H1 (cell line): ENCODE results near the gene SNHG17. TPM values are rescaled to one million over a fixed set of nuclear protein-coding genes. Genes with fewer than 3 reads are reported as not detected.

Experiments
- CTCF ChIA-PET: fragments of 300-600 bp; sonication (Branson Sonifier 250); formaldehyde crosslinking; loops from one replicate; lab custom pipeline; 2021; ENCODE audit not compliant: partially characterized antibody; lab: Charles Lee
- POLR2A ChIA-PET: fragments of 300-600 bp; sonication (Branson Sonifier 250); formaldehyde crosslinking; loops from one replicate; lab custom pipeline; 2021; ENCODE audit warnings: inconsistent platforms; ENCODE audit not compliant: partially characterized antibody; lab: Charles Lee
- DNase-seq, 2 experiments: peaks; one replicate each; pipeline versions ENCODE4 v3.0.0 to v3.0.0-alpha.2; 2010 to 2022; ENCODE audit warnings: low spot score in 2 of 2, low read depth in 1 of 2, mixed read lengths in 1 of 2
- FAIRE-seq: peaks from 2 replicates; lab custom pipeline; 2011; peaks lifted over from hg19 to GRCh38; lab: Jason Lieb, UNC
- H2AFZ ChIP-seq: 2 replicates; pipeline ENCODE4 v1.8.1; 2012; ENCODE audit warnings: low read length, inconsistent platforms
- H2AK5ac ChIP-seq: 2 replicates; pipeline ENCODE4 v1.6.1; 2013; ENCODE audit warnings: low read depth, low read length
- H2BK120ac ChIP-seq: replicated peaks from 2 replicates; pipeline ENCODE3; 2013; ENCODE audit warnings: low read depth, low read length, inconsistent platforms
- H2BK12ac ChIP-seq: 2 replicates; pipeline ENCODE4 v1.6.1; 2013; ENCODE audit warnings: low read depth, low read length
- H2BK15ac ChIP-seq: 2 replicates; pipeline ENCODE4 v1.6.1; 2013; ENCODE audit warnings: low read length
- H2BK20ac ChIP-seq: 2 replicates; pipeline ENCODE4 v1.6.1; 2013; ENCODE audit warnings: low read length
- H2BK5ac ChIP-seq: 2 replicates; pipeline ENCODE4 v1.6.1; 2013; ENCODE audit warnings: low read depth, low read length
- H3K14ac ChIP-seq: 2 replicates; pipeline ENCODE4 v1.6.1; 2013; ENCODE audit warnings: inconsistent platforms; ENCODE audit not compliant: insufficient read length
- H3K18ac ChIP-seq: 2 replicates; pipeline ENCODE4 v1.6.1; 2013; ENCODE audit warnings: low read length; ENCODE audit errors: extremely low read depth
- H3K23ac ChIP-seq: 2 replicates; pipeline ENCODE4 v1.6.1; 2013; ENCODE audit warnings: inconsistent platforms; ENCODE audit not compliant: insufficient read length
- H3K23me2 ChIP-seq: 2 replicates; pipeline ENCODE4 v1.6.1; 2013; ENCODE audit warnings: low read depth, low read length
- H3K27ac ChIP-seq: 2 replicates; pipeline ENCODE4 v1.6.1; 2011; ENCODE audit warnings: low read depth, low read length, inconsistent platforms
- H3K27me3 ChIP-seq, 4 experiments: replicated peaks in 1 of 4; 1 replicate in 1 of 4; 2 replicates in 3 of 4; pipeline versions ENCODE4 v1.6.1 to v1.8.1; 2011 to 2013; ENCODE audit warnings: low read length in 3 of 4, mild to moderate bottlenecking in 3 of 4, inconsistent platforms in 2 of 4, mixed read lengths in 2 of 4, moderate library complexity in 1 of 4; ENCODE audit not compliant: control insufficient read depth in 3 of 4, insufficient read depth in 3 of 4; ENCODE audit errors: extremely low read depth in 1 of 4
- H3K36me3 ChIP-seq, 4 experiments: 2 replicates each; pipeline versions ENCODE4 v1.6.1 to v1.8.1; 2011 to 2013; ENCODE audit warnings: mild to moderate bottlenecking in 4 of 4, low read length in 3 of 4, moderate library complexity in 2 of 4, control low read depth in 1 of 4, inconsistent platforms in 1 of 4; ENCODE audit not compliant: insufficient read depth in 4 of 4, control insufficient read depth in 2 of 4
- H3K4ac ChIP-seq: replicated peaks from 2 replicates; pipeline ENCODE3; 2013; ENCODE audit warnings: low read length, low read depth, mixed read lengths, inconsistent platforms; ENCODE audit not compliant: insufficient read length
- H3K4me1 ChIP-seq, 4 experiments: replicated peaks in 1 of 4; 1 replicate in 1 of 4; 2 replicates in 3 of 4; pipeline versions ENCODE4 v1.6.1 to v1.8.1; 2011 to 2013; ENCODE audit warnings: low read length in 3 of 4, inconsistent platforms in 2 of 4, mixed read lengths in 1 of 4; ENCODE audit not compliant: insufficient read depth in 4 of 4, control insufficient read depth in 3 of 4
- H3K4me2 ChIP-seq, 2 experiments: 2 replicates each; pipeline versions ENCODE4 v1.6.1 to v1.8.1; 2011 to 2013; ENCODE audit warnings: low read depth in 2 of 2, low read length in 2 of 2, control low read depth in 1 of 2, inconsistent platforms in 1 of 2, mild to moderate bottlenecking in 1 of 2; ENCODE audit not compliant: insufficient read depth in 1 of 2
- H3K4me3 ChIP-seq, 4 experiments: fragments of 200-600, 300-600 bp in 1 of 4; sonication (generic), shearing (Covaris generic), sonication (Bioruptor Twin) in 1 of 4; 2 replicates each; pipeline versions ENCODE4 v1.5.1 to v1.8.1; 2011 to 2016; ENCODE audit warnings: low read length in 4 of 4, low read depth in 3 of 4, control low read depth in 2 of 4, inconsistent platforms in 2 of 4, mild to moderate bottlenecking in 2 of 4, mixed read lengths in 1 of 4, moderate library complexity in 1 of 4; ENCODE audit not compliant: insufficient read depth in 2 of 4; ENCODE audit errors: extremely low read depth in 1 of 4
- H3K56ac ChIP-seq: replicated peaks from 2 replicates; pipeline ENCODE3; 2013; ENCODE audit warnings: low read depth, mild to moderate bottlenecking, mixed read lengths, low read length, inconsistent platforms; ENCODE audit not compliant: insufficient read length
- H3K79me1 ChIP-seq: 2 replicates; pipeline ENCODE4 v1.6.1; 2013; ENCODE audit warnings: low read depth, low read length, control low read depth
- H3K79me2 ChIP-seq, 2 experiments: 2 replicates each; pipeline versions ENCODE4 v1.6.1 to v1.8.1; 2012 to 2013; ENCODE audit warnings: low read length in 2 of 2, mild to moderate bottlenecking in 2 of 2, inconsistent platforms in 1 of 2; ENCODE audit not compliant: insufficient read depth in 2 of 2, control insufficient read depth in 1 of 2
- H3K9ac ChIP-seq, 4 experiments: replicated peaks in 1 of 4; 1 replicate in 1 of 4; 2 replicates in 3 of 4; pipeline versions ENCODE4 v1.6.1 to v1.8.1; 2011 to 2013; ENCODE audit warnings: low read depth in 3 of 4, low read length in 3 of 4, control low read depth in 2 of 4, mild to moderate bottlenecking in 2 of 4, moderate library complexity in 2 of 4, inconsistent platforms in 1 of 4; ENCODE audit errors: extremely low read depth in 1 of 4
- H3K9me3 ChIP-seq, 2 experiments: 2 replicates each; pipeline versions ENCODE4 v1.6.1 to v1.8.1; 2012 to 2013; ENCODE audit warnings: mild to moderate bottlenecking in 2 of 2, moderate library complexity in 2 of 2, control low read depth in 1 of 2, inconsistent platforms in 1 of 2, low read depth in 1 of 2, low read length in 1 of 2, mixed read lengths in 1 of 2; ENCODE audit not compliant: insufficient read depth in 2 of 2
- H4K20me1 ChIP-seq, 2 experiments: replicated peaks in 1 of 2; 2 replicates each; pipeline versions ENCODE3 to v1.8.1; 2011 to 2013; ENCODE audit warnings: inconsistent platforms in 2 of 2, low read length in 2 of 2, mild to moderate bottlenecking in 1 of 2; ENCODE audit not compliant: insufficient read depth in 2 of 2, control insufficient read depth in 1 of 2
- H4K5ac ChIP-seq: 2 replicates; pipeline ENCODE4 v1.6.1; 2013; ENCODE audit warnings: low read length, low read depth, mixed read lengths, inconsistent platforms; ENCODE audit not compliant: insufficient read length
- H4K8ac ChIP-seq: 2 replicates; pipeline ENCODE4 v1.8.0; 2013; ENCODE audit warnings: mild to moderate bottlenecking, moderate library complexity, low read length, inconsistent platforms; ENCODE audit not compliant: insufficient read depth; ENCODE audit errors: extremely low read depth
- H4K91ac ChIP-seq: replicated peaks from 2 replicates; pipeline ENCODE3; 2013; ENCODE audit warnings: low read length, mixed read lengths, inconsistent platforms; ENCODE audit not compliant: insufficient read length
- CREB1 ChIP-seq: IDR thresholded peaks from 2 replicates; pipeline ENCODE4 v1.6.1; 2012; ENCODE audit warnings: inconsistent platforms
- PHF8 ChIP-seq: fragments of 200-600 bp; sonication (generic); conservative IDR thresholded peaks from 2 replicates; pipeline ENCODE4 v1.7.1; 2012; ENCODE audit warnings: low read depth, mild to moderate bottlenecking, inconsistent platforms, low read length, moderate library complexity
- ZNF274 ChIP-seq: IDR thresholded peaks from 2 replicates; pipeline ENCODE4 v1.7.0; 2012; ENCODE audit warnings: low read length, borderline replicate concordance; ENCODE audit errors: extremely low read depth
- WGBS, 2 experiments: shearing (Covaris generic) in 1 of 2; methylation state at CpG; one replicate each; pipeline versions ENCODE4 v1.1.6 to v1.1.7; 2013 to 2015; ENCODE audit warnings: low lambda C conversion rate in 2 of 2, mixed read lengths in 2 of 2, inconsistent platforms in 1 of 2, low coverage in 1 of 2, missing lambda C conversion rate in 1 of 2; ENCODE audit not compliant: insufficient replicate concordance in 2 of 2, insufficient coverage in 1 of 2, insufficient read length in 1 of 2; ENCODE audit errors: extremely low coverage in 1 of 2, missing lambda C conversion rate in 1 of 2; 5-methylcytosine and 5-hydroxymethylcytosine counted together
- polyA plus RNA-seq, 7 experiments: library from polyadenylated mRNA; depleted of rRNA in 3 of 7; stranded (reverse) in 5 of 7; unstranded in 2 of 7; fragments of >200 nt in 5 of 7; fragments of 200-250 nt in 2 of 7; gene quantifications; 1 replicate in 5 of 7; 2 replicates in 1 of 7; 4 replicates in 1 of 7; pipeline versions ENCODE4 v1.2.1 to v1.2.3, GENCODE V29; 2011 to 2013; ENCODE audit warnings: missing spikeins in 2 of 7, mixed read lengths in 2 of 7
- total RNA-seq: library from RNA; stranded (reverse); fragmentation: NEBNext Ultra II Directional; extraction: Animal tissue kit (Norgen Biotek cat#: 25700); gene quantifications from 2 replicates; pipeline ENCODE4 v1.2.1, GENCODE V29; 2021

SNHG17 gene
- total and polyA plus RNA-seq, 2 of the 8 experiments (the other 6 are each of a cell fraction or from before 2014, with no cell fraction given): 59.4 to 59.8 TPM

DNA sequence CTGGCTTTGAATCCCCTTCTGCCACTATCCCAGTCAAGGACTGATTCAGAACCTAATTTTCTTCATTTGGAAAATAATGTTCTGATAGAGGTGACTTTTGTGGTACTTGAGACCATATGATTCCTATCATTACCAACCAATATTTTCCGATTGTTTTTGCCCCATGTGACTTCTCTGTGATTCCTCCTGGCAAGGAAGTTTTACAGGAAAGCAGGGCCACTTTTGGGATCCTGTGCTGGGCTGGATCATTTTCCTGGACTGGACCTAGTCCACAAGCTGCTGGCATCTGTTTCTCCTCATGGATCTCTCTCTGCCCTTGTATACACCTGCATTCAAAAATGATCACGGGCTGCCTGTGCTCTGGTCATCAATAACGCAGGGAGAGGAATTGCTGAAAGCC lies 13.9 kb upstream of the SNHG17 start:
- Histone ChIP-seq H3K79me2 (no peaks in the 10 kb centered on the region), H2BK5ac (no peak overlapping the region), H4K5ac (no peak overlapping the region), H3K18ac (no peak overlapping the region), H3K14ac (no peak overlapping the region), H3K27ac (no peak overlapping the region), H2AK5ac (no peak overlapping the region), H3K9me3 (no peaks in the 10 kb centered on the region), H3K4me1 (peaks cover 0 to 5% (median 4%) of the 10 kb centered on the region in 4 experiments; a peak in 3 of 7 replicates), H3K23ac (no peak overlapping the region), H3K56ac (no peak overlapping the region), H3K4me2 (no peak overlapping the region), H3K4ac (no peak overlapping the region), H2BK15ac (no peak overlapping the region), H3K23me2 (no peaks in the 10 kb centered on the region; the same call in 1 of the 2 replicates), H3K36me3 (peaks cover 0 to 15% (median 6%) of the 10 kb centered on the region in 4 experiments; a peak in 4 of 8 replicates), H3K4me3 (no peak overlapping the region), H3K27me3 (no peaks in the 10 kb centered on the region; a peak in 2 of 7 replicates), H2BK20ac (no peak overlapping the region), H3K79me1 (peaks cover 3% of the 10 kb centered on the region; the same call in 1 of the 2 replicates), H2BK120ac (no peak overlapping the region), H2BK12ac (no peak overlapping the region), H4K20me1 (no peaks in the 10 kb centered on the region), H4K91ac (no peak overlapping the region), H3K9ac (no peak overlapping the region; a peak in 1 of 7 replicates), H2AFZ (no peak overlapping the region), H4K8ac (no peak overlapping the region)
- CTCF ChIA-PET: interaction anchor here (2.1 to 5.9 kb wide), 4 partner anchors 9 to 40 kb away, joined by 5 to 85 read pairs (median 32); partner anchors contain the start of genes RALGAPB and SNHG17
- WGBS, 2 experiments: 84% methylated on average over 3 of the region's 3 CpGs; no CpG with 5 or more reads in 1 of the 2 experiments
- no peak for FAIRE-seq
- no peak for DNase-seq
- POLR2A ChIA-PET: interaction anchor here (1.1 to 15.7 kb wide), 3 partner anchors 17 to 23 kb away, joined by 3 to 285 read pairs (median 18); partner anchors contain the start of genes RALGAPB and SNHG17
- TF ChIP-seq ZNF274 (no peak), CREB1 (no peak), PHF8 (no peak)
